ENCODE measurements around the gene CCDC178.

The CCDC178 gene

GRCh38 chr18:33107511-33107910 lies 333.0 kb downstream of the CCDC178 start:
- Histone ChIP-seq H3K36me3 (ENCODE audit: insufficient read depth, low read length) (no peaks in the 10 kb centered on the region), H3K9me3 (ENCODE audit: control insufficient read depth, insufficient read depth, low read length) (no peaks in the 10 kb centered on the region), H3K4me1 (ENCODE audit: insufficient read depth, low read length) (no peaks in the 10 kb centered on the region), H3K9ac (ENCODE audit: low read depth, low read length) (no peak overlapping the region)

DNA sequence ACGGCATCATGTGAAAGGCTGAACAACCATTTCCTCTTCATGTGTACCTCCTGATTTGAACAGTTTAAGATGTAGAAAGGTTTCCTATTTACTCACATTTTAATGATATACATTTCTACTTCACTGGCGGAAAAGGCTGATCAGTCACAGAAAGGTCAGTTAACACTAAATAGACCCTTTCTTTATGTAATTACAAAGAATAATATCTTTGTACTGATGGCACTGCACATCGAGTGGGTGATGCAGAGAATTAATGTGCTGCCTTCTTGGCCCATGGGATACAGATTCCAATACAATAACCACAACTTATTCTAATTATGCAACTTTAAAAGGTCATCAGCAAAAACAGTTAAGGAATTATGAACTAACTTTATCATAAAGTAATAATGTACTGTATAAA lies 339.2 kb downstream of the CCDC178 start:
- Histone ChIP-seq H3K9ac (ENCODE audit: low read depth, low read length) (no peak overlapping the region), H3K9me3 (ENCODE audit: control insufficient read depth, insufficient read depth, low read length) (no peaks in the 10 kb centered on the region), H3K4me1 (ENCODE audit: insufficient read depth, low read length) (no peaks in the 10 kb centered on the region), H3K36me3 (ENCODE audit: insufficient read depth, low read length) (no peaks in the 10 kb centered on the region)

DNA sequence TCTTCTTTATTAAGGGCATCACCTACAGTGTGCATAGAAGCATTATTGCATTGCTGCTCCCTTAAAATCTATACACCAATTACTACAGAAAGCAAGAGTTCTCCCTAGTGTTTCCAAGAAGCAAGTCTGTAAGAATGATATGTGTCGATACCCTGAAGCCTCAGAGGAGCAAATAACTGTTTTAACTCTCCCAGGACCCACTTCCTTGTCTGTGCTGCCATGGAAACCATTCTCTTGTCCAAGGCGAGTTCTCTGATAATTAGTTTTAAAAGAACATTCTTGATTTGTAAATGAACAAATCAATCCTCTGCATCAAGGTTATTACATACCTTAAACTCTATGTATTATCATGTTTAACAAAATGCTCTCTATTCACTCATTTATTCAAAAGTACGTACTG lies 340.9 kb downstream of the CCDC178 start:
- no peaks in the 10 kb centered on the region for H3K9me3 ChIP-seq (ENCODE audit: control insufficient read depth, insufficient read depth, low read length)
- no peak overlapping the region for H3K9ac ChIP-seq (ENCODE audit: low read depth, low read length)
- no peaks in the 10 kb centered on the region for H3K36me3 ChIP-seq (ENCODE audit: insufficient read depth, low read length)
- no peaks in the 10 kb centered on the region for H3K4me1 ChIP-seq (ENCODE audit: insufficient read depth, low read length)

DNA sequence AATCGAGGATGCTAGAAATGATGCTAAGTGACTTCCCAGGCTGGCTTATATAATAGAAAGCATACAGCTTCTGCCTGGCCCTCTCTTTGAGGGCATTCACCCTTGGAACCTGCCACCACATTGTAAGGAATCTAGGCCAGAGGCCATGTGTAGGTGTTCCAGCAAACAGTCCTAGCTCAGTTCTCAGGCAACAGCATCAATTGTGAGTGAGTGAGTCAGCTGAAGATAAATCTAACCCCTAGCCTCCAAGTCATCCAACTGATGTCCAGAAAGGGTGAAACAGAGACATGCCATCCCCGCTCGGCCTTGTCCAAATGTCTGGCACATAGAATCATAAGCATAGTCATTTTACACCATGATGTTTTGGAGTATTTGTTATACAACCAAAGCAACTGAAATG lies 343.4 kb downstream of the CCDC178 start:
- H3K9ac ChIP-seq (ENCODE audit: low read depth, low read length): no peak overlapping the region
- H3K4me1 ChIP-seq (ENCODE audit: insufficient read depth, low read length): no peaks in the 10 kb centered on the region
- H3K36me3 ChIP-seq (ENCODE audit: insufficient read depth, low read length): no peaks in the 10 kb centered on the region
- no peaks in the 10 kb centered on the region for H3K9me3 ChIP-seq (ENCODE audit: control insufficient read depth, insufficient read depth, low read length)

- Histone ChIP-seq H3K9ac (ENCODE audit: low read depth, low read length) (no peak overlapping the region), H3K4me1 (ENCODE audit: insufficient read depth, low read length) (no peaks in the 10 kb centered on the region), H3K9me3 (ENCODE audit: control insufficient read depth, insufficient read depth, low read length) (no peaks in the 10 kb centered on the region), H3K36me3 (ENCODE audit: insufficient read depth, low read length) (no peaks in the 10 kb centered on the region)
Measured at GRCh38 chr18:33090461-33090860, 350.1 kb downstream of the CCDC178 start.

GRCh38 chr18:33076601-33077000 lies 363.9 kb downstream of the CCDC178 start:
- no peaks in the 10 kb centered on the region for H3K4me1 ChIP-seq (ENCODE audit: insufficient read depth, low read length)
- H3K9ac ChIP-seq (ENCODE audit: low read depth, low read length): no peak overlapping the region
- no peaks in the 10 kb centered on the region for H3K9me3 ChIP-seq (ENCODE audit: control insufficient read depth, insufficient read depth, low read length)
- no peaks in the 10 kb centered on the region for H3K36me3 ChIP-seq (ENCODE audit: insufficient read depth, low read length)

DNA sequence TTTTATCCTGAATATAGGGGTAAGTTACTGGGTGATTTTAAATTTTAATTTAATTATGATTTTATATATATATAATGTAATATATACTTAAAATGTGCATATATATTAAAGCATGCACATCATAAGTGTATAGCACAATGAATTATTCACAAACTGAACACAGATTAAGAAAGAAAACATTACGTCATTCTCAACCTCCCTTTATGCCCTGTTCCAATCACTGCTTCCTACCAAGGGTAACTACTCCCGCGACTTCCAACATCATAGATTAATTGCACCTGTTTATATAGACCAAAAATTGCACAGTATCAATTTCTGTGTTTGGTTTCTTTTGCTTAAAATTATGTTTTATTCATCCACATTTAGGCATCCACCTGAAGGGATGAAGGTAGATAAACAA lies 366.4 kb downstream of the CCDC178 start:
- Histone ChIP-seq H3K9ac (ENCODE audit: low read depth, low read length) (no peak overlapping the region), H3K4me1 (ENCODE audit: insufficient read depth, low read length) (no peaks in the 10 kb centered on the region), H3K36me3 (ENCODE audit: insufficient read depth, low read length) (no peaks in the 10 kb centered on the region), H3K9me3 (ENCODE audit: control insufficient read depth, insufficient read depth, low read length) (no peaks in the 10 kb centered on the region)

DNA sequence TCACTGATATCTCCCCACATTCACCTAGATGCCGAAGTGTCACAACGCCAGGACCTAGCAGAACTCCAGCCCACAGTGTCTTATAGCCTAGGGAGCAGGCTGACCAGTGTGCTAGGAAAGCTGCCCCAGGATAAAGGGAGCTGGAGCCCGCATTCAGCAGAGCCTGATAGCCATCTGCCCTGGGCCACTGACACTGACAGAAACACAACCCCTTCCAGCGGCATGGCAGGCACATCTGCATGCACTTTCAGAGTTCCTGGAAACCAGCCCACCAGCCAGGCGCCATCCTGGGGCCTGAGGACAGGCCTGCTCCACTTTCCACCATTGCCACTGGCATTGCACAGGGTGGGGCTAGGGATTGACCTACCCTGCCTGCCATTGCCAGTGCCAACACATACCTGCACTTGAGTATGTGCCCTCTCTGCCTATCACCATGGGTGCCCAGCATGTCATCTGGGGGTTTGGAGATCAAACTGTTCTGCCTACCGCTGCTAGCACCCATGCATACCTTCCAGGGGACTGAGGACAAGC lies 377.6 kb downstream of the CCDC178 start:
- Histone ChIP-seq H3K9ac (ENCODE audit: low read depth, low read length) (no peak overlapping the region), H3K4me1 (ENCODE audit: insufficient read depth, low read length) (no peaks in the 10 kb centered on the region), H3K9me3 (ENCODE audit: control insufficient read depth, insufficient read depth, low read length) (no peaks in the 10 kb centered on the region), H3K36me3 (ENCODE audit: insufficient read depth, low read length) (no peaks in the 10 kb centered on the region)

DNA sequence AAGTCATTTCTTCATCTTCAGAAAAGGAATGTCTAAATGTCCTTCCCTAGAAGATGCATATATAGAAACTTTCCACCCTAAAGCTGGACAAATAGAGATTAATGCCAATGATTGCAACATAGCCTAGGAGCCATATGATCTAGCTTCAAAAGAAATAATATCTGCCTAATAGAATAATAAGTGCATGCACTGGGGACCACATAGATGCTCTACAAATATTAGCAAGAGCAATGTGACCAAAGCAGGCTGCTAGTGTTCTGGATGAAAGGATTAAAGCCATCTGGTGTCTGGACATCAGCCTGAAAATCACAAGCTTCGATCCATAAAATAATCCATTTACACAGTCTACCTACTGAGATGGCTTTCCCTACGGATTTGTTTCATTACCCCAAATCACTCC lies 387.6 kb downstream of the CCDC178 start:
- Histone ChIP-seq H3K9me3 (ENCODE audit: control insufficient read depth, insufficient read depth, low read length) (no peaks in the 10 kb centered on the region), H3K4me1 (ENCODE audit: insufficient read depth, low read length) (no peaks in the 10 kb centered on the region), H3K36me3 (ENCODE audit: insufficient read depth, low read length) (no peaks in the 10 kb centered on the region), H3K9ac (ENCODE audit: low read depth, low read length) (no peak overlapping the region)

DNA sequence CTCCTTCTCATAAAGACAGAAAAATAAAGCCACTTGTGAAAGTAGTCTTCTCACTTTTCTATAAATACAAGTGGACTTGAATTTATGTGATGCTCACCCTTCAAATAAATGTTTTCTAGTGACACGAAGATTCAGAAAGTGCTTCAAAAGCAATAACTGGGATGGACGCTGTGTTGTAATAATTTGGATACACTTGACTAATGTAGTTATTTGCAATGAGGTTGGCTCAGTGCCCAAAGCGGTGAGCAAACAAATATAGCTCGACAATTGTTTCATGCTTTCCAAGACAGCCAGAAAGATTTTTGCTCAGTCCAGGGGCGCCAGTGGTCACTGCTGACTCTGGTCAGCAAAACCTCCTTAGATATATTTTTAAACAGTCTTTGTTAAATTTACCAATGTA lies 389.1 kb downstream of the CCDC178 start:
- Histone ChIP-seq H3K4me1 (ENCODE audit: insufficient read depth, low read length) (no peaks in the 10 kb centered on the region), H3K9ac (ENCODE audit: low read depth, low read length) (no peak overlapping the region)

GRCh38 chr18:33040213-33040612 lies 400.3 kb downstream of the CCDC178 start:
- peaks cover 2% of the 10 kb centered on the region; the same call in 1 of the 2 replicates for H3K9me3 ChIP-seq (ENCODE audit: control insufficient read depth, insufficient read depth, low read length)
- H3K36me3 ChIP-seq (ENCODE audit: insufficient read depth, low read length): no peaks in the 10 kb centered on the region
- H3K9ac ChIP-seq (ENCODE audit: low read depth, low read length): no peak overlapping the region
- no peaks in the 10 kb centered on the region for H3K4me1 ChIP-seq (ENCODE audit: insufficient read depth, low read length)

More for the DNA sequence above, 389.1 kb downstream of the CCDC178 start:
- Histone ChIP-seq H3K9me3 (ENCODE audit: control insufficient read depth, insufficient read depth, low read length) (no peaks in the 10 kb centered on the region), H3K36me3 (ENCODE audit: insufficient read depth, low read length) (no peaks in the 10 kb centered on the region)

DNA sequence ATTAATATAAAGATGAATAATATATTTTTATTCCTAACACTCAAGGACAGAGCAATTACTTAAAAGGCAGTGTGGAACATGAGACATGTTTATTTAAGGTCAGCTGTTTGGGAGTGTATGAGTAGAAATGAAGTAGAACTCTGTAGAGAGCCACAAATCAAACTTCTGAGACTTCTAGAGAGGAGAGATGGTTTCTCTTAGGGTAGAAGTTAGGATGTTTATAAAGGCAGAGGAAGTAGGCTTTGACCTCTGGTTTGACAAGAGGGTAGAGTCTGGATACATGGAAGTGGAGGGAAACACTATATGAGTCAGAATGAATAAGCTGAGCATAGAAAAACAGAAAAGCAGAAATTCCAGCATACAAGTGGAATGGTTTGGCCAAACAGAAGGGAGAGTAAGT lies 405.6 kb downstream of the CCDC178 start:
- Histone ChIP-seq H3K4me1 (ENCODE audit: insufficient read depth, low read length) (no peaks in the 10 kb centered on the region), H3K9ac (ENCODE audit: low read depth, low read length) (no peak overlapping the region), H3K9me3 (ENCODE audit: control insufficient read depth, insufficient read depth, low read length) (no peaks in the 10 kb centered on the region), H3K36me3 (ENCODE audit: insufficient read depth, low read length) (no peaks in the 10 kb centered on the region)

- Histone ChIP-seq H3K36me3 (ENCODE audit: insufficient read depth, low read length) (no peaks in the 10 kb centered on the region), H3K9me3 (ENCODE audit: control insufficient read depth, insufficient read depth, low read length) (no peaks in the 10 kb centered on the region), H3K4me1 (ENCODE audit: insufficient read depth, low read length) (no peaks in the 10 kb centered on the region), H3K9ac (ENCODE audit: low read depth, low read length) (no peak overlapping the region)
Measured at GRCh38 chr18:33034212-33034611, 406.3 kb downstream of the CCDC178 start.

GRCh38 chr18:33022370-33022769 lies 418.2 kb downstream of the CCDC178 start:
- Histone ChIP-seq H3K9ac (ENCODE audit: low read depth, low read length) (no peak overlapping the region), H3K36me3 (ENCODE audit: insufficient read depth, low read length) (no peaks in the 10 kb centered on the region), H3K9me3 (ENCODE audit: control insufficient read depth, insufficient read depth, low read length) (no peaks in the 10 kb centered on the region), H3K4me1 (ENCODE audit: insufficient read depth, low read length) (no peaks in the 10 kb centered on the region)

DNA sequence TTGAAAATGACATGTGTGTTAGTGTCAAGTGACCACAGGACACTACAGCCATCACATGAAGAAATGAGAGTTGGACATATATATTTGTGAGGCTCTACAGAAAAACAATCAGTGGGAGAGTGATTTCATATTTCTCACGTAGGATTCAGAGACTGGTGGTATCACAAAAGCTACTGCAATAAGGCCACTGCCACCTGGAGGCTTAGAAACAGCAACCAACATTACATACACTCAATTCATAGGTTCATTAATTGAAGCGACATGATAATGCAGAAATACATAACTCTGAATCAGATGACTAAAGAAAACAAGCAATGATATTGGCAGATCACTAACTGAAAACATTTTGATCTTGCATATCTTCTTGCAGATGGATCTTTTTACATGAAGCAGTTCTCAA lies 419.6 kb downstream of the CCDC178 start:
- H3K9me3 ChIP-seq (ENCODE audit: control insufficient read depth, insufficient read depth, low read length): no peaks in the 10 kb centered on the region

More for the DNA sequence above, 419.6 kb downstream of the CCDC178 start:
- Histone ChIP-seq H3K36me3 (ENCODE audit: insufficient read depth, low read length) (no peaks in the 10 kb centered on the region), H3K4me1 (ENCODE audit: insufficient read depth, low read length) (no peaks in the 10 kb centered on the region), H3K9ac (ENCODE audit: low read depth, low read length) (no peak overlapping the region)
